GM12873 (cell line): Measurements from ENCODE around the gene RNF152.

Experiments
- TF ChIP-seq, protein P1 (sequence below): IDR thresholded peaks from 2 replicates; pipeline ENCODE4 v1.5.1; 2012; ENCODE audit warnings: low read depth, mild to moderate bottlenecking, moderate library complexity, low read length, control low read depth; ENCODE audit not compliant: insufficient read depth; ENCODE audit errors: missing control alignments

RNF152 gene

GRCh38 chr18:61861372-61861771 lies 31.4 kb downstream of the RNF152 start:
- TF ChIP-seq, protein P1, sequence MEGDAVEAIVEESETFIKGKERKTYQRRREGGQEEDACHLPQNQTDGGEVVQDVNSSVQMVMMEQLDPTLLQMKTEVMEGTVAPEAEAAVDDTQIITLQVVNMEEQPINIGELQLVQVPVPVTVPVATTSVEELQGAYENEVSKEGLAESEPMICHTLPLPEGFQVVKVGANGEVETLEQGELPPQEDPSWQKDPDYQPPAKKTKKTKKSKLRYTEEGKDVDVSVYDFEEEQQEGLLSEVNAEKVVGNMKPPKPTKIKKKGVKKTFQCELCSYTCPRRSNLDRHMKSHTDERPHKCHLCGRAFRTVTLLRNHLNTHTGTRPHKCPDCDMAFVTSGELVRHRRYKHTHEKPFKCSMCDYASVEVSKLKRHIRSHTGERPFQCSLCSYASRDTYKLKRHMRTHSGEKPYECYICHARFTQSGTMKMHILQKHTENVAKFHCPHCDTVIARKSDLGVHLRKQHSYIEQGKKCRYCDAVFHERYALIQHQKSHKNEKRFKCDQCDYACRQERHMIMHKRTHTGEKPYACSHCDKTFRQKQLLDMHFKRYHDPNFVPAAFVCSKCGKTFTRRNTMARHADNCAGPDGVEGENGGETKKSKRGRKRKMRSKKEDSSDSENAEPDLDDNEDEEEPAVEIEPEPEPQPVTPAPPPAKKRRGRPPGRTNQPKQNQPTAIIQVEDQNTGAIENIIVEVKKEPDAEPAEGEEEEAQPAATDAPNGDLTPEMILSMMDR: no peak

GRCh38 chr18:61860302-61860701 lies 32.5 kb downstream of the RNF152 start:
- TF ChIP-seq, protein P1: no peak

DNA sequence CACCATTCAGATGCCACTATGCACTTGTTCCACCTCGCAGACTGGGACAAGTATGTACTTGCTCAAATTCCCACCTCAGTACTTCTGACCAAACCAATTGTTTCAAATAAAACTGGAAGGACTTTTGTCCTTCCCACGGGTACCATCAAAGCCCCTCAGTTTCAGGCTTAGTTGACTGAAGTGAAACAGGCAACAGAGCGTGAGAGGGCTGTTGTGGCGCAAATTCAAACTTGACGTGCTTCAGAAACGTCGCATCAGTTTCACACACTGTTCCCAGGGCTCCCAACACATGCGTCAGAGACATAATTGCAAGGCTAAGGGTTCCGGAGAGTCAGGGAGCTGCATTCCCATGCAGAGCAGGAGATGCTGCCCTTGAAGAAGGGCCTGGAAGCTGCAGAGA lies 33.7 kb downstream of the RNF152 start:
- TF ChIP-seq, protein P1: no peak

DNA sequence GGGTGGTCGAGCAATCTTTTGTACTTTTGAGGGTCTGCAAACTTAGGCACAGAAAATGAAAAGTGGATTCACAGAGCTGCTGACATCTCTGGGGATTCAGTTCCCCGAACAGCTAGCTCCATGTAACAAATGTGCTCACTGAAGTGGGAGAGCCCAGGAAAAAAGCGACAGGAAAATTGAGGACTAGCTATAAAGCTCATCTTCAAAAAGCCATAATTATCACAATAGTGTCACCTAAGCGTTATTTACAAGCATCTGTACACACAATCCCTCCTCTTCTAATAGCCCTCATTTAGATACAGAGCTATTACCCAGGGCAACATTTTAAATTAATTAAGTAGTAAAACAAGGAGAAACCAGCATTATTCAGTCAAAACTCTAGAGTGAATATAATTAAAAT lies 36.1 kb downstream of the RNF152 start:
- TF ChIP-seq, protein P1: no peak

DNA sequence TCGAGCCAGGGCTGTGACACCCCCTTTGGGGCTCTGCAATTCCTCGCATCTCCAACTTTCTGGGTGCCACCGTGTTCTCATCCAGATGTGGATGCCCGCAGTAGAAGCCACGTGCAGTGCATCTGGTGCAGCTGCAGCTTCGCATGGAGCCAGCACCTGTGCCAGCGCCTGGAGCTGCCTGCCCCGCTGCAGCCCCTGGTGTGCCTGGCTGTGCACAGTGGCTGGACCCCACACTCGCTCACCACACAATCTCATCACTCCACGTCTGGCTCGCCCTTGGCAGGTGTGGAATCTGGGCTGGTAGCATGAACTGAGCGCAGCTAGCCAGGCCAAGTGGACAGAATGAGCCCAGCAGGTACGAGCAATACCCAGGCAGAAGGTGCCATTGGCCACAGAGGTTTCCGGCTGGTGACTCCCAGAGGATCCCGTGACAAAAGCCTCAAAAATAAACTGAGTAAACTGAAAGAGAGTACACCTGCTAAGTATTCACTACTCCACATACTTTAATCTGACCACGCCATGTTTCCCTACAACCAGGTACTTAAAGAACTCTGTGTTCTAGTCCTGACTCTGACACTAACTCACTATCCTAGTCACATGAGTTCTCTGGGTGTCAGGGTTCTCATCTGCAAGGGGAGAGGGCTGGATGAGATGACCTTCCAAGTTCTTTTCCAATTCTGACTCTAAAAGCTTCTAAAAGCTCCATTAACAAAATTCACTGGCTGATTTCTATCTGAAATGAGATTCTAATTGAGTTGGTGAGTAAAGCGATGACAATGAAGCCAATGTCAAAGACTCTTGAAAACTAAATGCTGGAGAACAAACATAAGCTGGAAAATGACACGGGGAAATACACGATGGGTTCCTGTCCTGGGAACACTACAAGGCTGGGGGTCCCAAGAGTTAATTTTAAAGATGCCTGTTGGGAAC lies 37.1 kb downstream of the RNF152 start:
- TF ChIP-seq, protein P1: no peak

DNA sequence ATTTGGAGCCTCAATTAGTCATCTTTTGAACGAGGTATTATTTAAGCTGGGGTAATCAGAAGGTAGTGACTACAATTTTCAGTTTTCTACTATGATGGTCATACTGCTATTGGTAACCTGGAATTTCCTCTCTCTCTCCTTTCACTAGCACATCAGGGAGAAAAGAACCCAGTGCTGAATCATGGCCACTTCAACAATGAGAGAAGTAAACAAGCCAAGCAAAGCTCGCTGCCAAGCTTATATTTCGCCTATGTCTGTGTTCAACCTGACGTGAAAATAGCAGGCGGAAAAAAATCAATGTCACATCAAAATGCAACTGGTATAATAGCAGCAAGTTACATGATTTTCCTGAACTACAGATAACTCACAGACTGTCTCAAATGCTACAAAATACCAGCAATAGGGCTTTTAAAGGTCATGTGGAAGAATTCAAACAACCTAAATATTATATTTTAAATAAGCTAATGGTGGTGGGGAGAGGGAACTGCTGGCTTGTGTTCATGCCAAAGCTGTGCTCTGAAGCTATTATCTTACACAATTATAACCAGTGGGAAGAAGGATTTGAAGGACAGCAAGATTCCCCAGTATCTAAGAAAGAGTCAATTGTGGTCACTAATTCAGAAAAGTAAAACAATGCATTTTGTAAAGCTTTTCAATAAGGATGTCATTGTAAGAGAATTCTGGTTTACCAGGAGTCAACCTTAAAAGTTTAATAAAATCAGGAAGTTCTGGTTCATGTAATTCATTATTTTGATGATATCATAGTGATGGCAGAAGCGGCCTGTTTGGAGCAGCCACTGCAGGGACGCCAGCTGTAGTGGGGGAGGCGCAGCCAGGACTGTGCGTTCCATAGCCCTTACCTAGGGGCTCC lies 38.0 kb downstream of the RNF152 start:
- TF ChIP-seq, protein P1: no peak

DNA sequence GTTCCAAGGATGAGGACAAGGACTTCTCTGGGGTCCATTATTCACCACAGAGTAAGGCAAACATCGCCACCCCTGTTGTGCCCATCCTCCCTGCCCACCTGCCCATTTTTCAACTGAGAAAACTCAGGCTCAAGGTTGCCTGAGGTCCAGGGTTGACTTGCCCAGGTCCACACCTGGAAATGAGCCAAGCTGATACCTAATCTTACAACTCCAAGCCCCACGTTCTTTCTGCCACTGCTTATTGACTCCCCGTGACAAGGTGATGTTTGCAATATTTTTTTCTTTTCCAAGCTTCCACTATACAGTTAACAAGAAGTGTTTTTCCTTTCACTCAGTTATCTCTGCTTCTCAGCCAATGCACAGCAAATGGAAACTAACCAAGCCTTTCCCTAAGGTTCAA lies 39.0 kb downstream of the RNF152 start:
- TF ChIP-seq, protein P1: no peak
